Tibial nerve (tissue), 4 donors: Measurements from ENCODE around the gene ATP6V1G1. TPM values are rescaled to one million over a fixed set of nuclear protein-coding genes. Genes with fewer than 3 reads are reported as not detected.

Experiments
- DNase-seq, 2 donors: peaks; one replicate each; pipeline ENCODE4 v3.0.0-alpha.2; 2019; ENCODE audit warnings: low spot score in 2 of 2
- H3K27ac ChIP-seq, 4 donors: fragments of 200-600 bp; sonication (generic) in 3 of 4; one replicate each; pipeline ENCODE4 v1.5.1; 2017 to 2019; ENCODE audit warnings: mild to moderate bottlenecking in 1 of 4
- H3K27me3 ChIP-seq, 2 donors: fragments of 200-600 bp; sonication (generic) in 1 of 2; one replicate each; pipeline versions ENCODE4 v1.5.1 to v1.6.0; 2017 to 2019
- H3K36me3 ChIP-seq, 3 donors: fragments of 200-600 bp; sonication (generic); one replicate each; pipeline ENCODE4 v1.5.1; 2018 to 2019
- H3K4me1 ChIP-seq, 4 donors: fragments of 200-600 bp; sonication (generic) in 3 of 4; one replicate each; pipeline ENCODE4 v1.5.1; 2017 to 2019
- H3K4me3 ChIP-seq, 4 donors: fragments of 200-600 bp; sonication (generic) in 3 of 4; one replicate each; pipeline ENCODE4 v1.5.1; 2017 to 2019; ENCODE audit warnings: mild to moderate bottlenecking in 1 of 4, moderate library complexity in 1 of 4
- H3K9me3 ChIP-seq, 4 donors: fragments of 200-600 bp; sonication (generic) in 3 of 4; one replicate each; pipeline ENCODE4 v1.5.1; 2017 to 2019
- EP300 ChIP-seq, 2 donors: sonication (generic); formaldehyde crosslinking; IDR thresholded peaks; one replicate each; pipeline ENCODE4 v1.6.1; 2017; ENCODE audit warnings: antibody characterized with exemption in 2 of 2, mild to moderate bottlenecking in 1 of 2
- POLR2A ChIP-seq, 2 donors: fragments of 450-650 bp; IDR thresholded peaks; one replicate each; pipeline ENCODE4 v1.6.1; 2017; ENCODE audit warnings: antibody characterized with exemption in 2 of 2, mild to moderate bottlenecking in 2 of 2, moderate library complexity in 2 of 2
- WGBS, 2 donors: methylation state at CpG; one replicate each; pipeline ENCODE4 v1.1.5; 2018; 5-methylcytosine and 5-hydroxymethylcytosine counted together
- total RNA-seq, 4 donors: library from RNA; depleted of rRNA; stranded (reverse); fragments of >200 nt; gene quantifications; one replicate each; pipeline ENCODE4 v1.1.0, GENCODE V29; 2016
- TF ChIP-seq, protein P1 (sequence below), 5 experiments: fragments of 200-600 bp in 3 of 5; fragments of 450-650 bp in 2 of 5; sonication (generic) in 3 of 5; IDR thresholded peaks; one replicate each; pipeline ENCODE4 v1.5.1; 2016 to 2019; ENCODE audit warnings: antibody characterized with exemption in 5 of 5, mild to moderate bottlenecking in 3 of 5, moderate library complexity in 2 of 5

The ATP6V1G1 gene
- total RNA-seq, 4 donors from 2014 or later: 140 to 161 (median 154) TPM

GRCh38 chr9:114549697-114550330 is 37.8 kb upstream of the ATP6V1G1 start:
- TF ChIP-seq EP300 (IDR thresholded peaks at IDR 0.05): no peak
- TF ChIP-seq, protein P1, sequence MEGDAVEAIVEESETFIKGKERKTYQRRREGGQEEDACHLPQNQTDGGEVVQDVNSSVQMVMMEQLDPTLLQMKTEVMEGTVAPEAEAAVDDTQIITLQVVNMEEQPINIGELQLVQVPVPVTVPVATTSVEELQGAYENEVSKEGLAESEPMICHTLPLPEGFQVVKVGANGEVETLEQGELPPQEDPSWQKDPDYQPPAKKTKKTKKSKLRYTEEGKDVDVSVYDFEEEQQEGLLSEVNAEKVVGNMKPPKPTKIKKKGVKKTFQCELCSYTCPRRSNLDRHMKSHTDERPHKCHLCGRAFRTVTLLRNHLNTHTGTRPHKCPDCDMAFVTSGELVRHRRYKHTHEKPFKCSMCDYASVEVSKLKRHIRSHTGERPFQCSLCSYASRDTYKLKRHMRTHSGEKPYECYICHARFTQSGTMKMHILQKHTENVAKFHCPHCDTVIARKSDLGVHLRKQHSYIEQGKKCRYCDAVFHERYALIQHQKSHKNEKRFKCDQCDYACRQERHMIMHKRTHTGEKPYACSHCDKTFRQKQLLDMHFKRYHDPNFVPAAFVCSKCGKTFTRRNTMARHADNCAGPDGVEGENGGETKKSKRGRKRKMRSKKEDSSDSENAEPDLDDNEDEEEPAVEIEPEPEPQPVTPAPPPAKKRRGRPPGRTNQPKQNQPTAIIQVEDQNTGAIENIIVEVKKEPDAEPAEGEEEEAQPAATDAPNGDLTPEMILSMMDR (IDR thresholded peaks at IDR 0.05): no peak
- no peak for TF ChIP-seq POLR2A (IDR thresholded peaks at IDR 0.05)
- Histone ChIP-seq H3K36me3 (no peaks in the 10 kb centered on the region), H3K4me1 (no peaks in the 10 kb centered on the region), H3K27me3 (no peaks in the 10 kb centered on the region), H3K27ac (no peak overlapping the region), H3K4me3 (no peak overlapping the region), H3K9me3 (peaks cover 0 to 8% (median 0%) of the 10 kb centered on the region in 4 donors)
- DNase-seq: no peak
- 75 to 76% methylated on average over 9 of the region's 9 CpGs for WGBS, 2 donors

GRCh38 chr9:114551750-114552685 is 35.6 kb upstream of the ATP6V1G1 start:
- 68 to 80% methylated on average over 6 of the region's 6 CpGs for WGBS, 2 donors
- H3K4me3 ChIP-seq: no peak overlapping the region
- H3K27me3 ChIP-seq: no peaks in the 10 kb centered on the region
- no peaks in the 10 kb centered on the region for H3K36me3 ChIP-seq
- peaks cover 0 to 11% (median 0%) of the 10 kb centered on the region in 4 donors for H3K9me3 ChIP-seq
- DNase-seq: peak in 1 of 2 donors; percentile 53
- no peak overlapping the region for H3K27ac ChIP-seq
- no peak for TF ChIP-seq POLR2A (IDR thresholded peaks at IDR 0.05)
- TF ChIP-seq, protein P1 (IDR thresholded peaks at IDR 0.05): no peak
- no peak for TF ChIP-seq EP300 (IDR thresholded peaks at IDR 0.05)
- H3K4me1 ChIP-seq: no peaks in the 10 kb centered on the region

GRCh38 chr9:114552706-114553105 is 34.9 kb upstream of the ATP6V1G1 start:
- peaks cover 0 to 11% (median 0%) of the 10 kb centered on the region in 4 donors for H3K9me3 ChIP-seq
- 84 to 93% methylated on average over 5 of the region's 5 CpGs for WGBS, 2 donors
- H3K36me3 ChIP-seq: no peaks in the 10 kb centered on the region
- no peak overlapping the region for H3K4me3 ChIP-seq
- H3K27me3 ChIP-seq: no peaks in the 10 kb centered on the region
- no peak overlapping the region for H3K27ac ChIP-seq
- TF ChIP-seq EP300 (IDR thresholded peaks at IDR 0.05) (no peak), POLR2A (IDR thresholded peaks at IDR 0.05) (no peak)
- TF ChIP-seq, protein P1 (IDR thresholded peaks at IDR 0.05): no peak
- H3K4me1 ChIP-seq: no peaks in the 10 kb centered on the region
- no peak for DNase-seq

DNA sequence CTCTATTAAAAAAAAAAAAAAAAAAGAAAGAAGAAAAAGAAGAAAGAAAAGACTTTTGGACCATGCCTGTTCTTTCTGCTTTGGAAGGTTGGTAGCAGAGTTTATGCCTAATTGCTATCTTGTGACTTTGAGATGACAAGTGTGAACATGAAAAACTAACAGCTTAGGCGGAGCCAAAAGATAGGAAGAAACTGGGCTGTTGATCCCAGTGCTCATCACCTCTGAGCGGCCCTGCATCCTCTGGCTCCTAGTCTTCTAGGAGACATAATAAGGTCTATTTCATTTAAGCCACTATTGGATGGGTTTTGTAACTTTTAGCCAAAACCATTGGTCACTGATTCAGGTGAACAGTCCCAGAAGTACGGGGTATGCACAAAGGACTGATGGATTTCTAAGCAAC is 34.4 kb upstream of the ATP6V1G1 start:
- H3K27me3 ChIP-seq: no peaks in the 10 kb centered on the region
- no peaks in the 10 kb centered on the region for H3K4me1 ChIP-seq
- H3K36me3 ChIP-seq: no peaks in the 10 kb centered on the region
- H3K9me3 ChIP-seq: peaks cover 0 to 8% (median 0%) of the 10 kb centered on the region in 4 donors
- 89 to 96% methylated on average over 3 of the region's 3 CpGs for WGBS, 2 donors
- TF ChIP-seq, protein P1 (IDR thresholded peaks at IDR 0.05): no peak
- TF ChIP-seq EP300 (IDR thresholded peaks at IDR 0.05) (no peak), POLR2A (IDR thresholded peaks at IDR 0.05) (no peak)
- no peak overlapping the region for H3K27ac ChIP-seq
- DNase-seq: no peak
- no peak overlapping the region for H3K4me3 ChIP-seq

- WGBS, 2 donors: 83 to 88% methylated on average over 1 of the region's 1 CpG
- Histone ChIP-seq H3K27me3 (peaks cover 0 to 6% of the 10 kb centered on the region in 2 donors), H3K27ac (no peak overlapping the region), H3K4me1 (no peaks in the 10 kb centered on the region), H3K36me3 (no peaks in the 10 kb centered on the region), H3K9me3 (peaks cover 0 to 4% (median 0%) of the 10 kb centered on the region in 4 donors), H3K4me3 (no peak overlapping the region)
- no peak for DNase-seq
- TF ChIP-seq, protein P1 (IDR thresholded peaks at IDR 0.05): no peak
- TF ChIP-seq EP300 (IDR thresholded peaks at IDR 0.05) (no peak), POLR2A (IDR thresholded peaks at IDR 0.05) (no peak)
Measured at GRCh38 chr9:114555696-114556095, 31.9 kb upstream of the ATP6V1G1 start.
